HepG2 (cell line): ENCODE results near the gene ZXDC. TPM values are rescaled to one million over a fixed set of nuclear protein-coding genes. Genes with fewer than 3 reads are reported as not detected.

Source experiments
- ATAC-seq: fragments of 200-7000 bp; cut with Tn5 transposase; 3 replicates; pipeline ENCODE4 v1.9.1; 2020; ENCODE audit warnings: mild to moderate bottlenecking, moderate library complexity
- BruUV-seq: library from RNA; stranded (reverse); fragments of 400-500 nt; replicated peaks from 2 replicates; lab custom pipeline; 2021; lab: Mats Ljungman, UMichigan
- CTCF ChIA-PET: fragments of 300-600 bp; formaldehyde crosslinking; extraction: SDS; loops from one replicate; lab custom pipeline; 2021; ENCODE audit warnings: low total read pairs, inconsistent platforms, low intra/inter-chr PET ratio; lab: Yijun Ruan, JAX
- POLR2A ChIA-PET: fragments of 350-600 bp; sonication (Branson Sonifier 250); formaldehyde crosslinking; loops from one replicate; lab custom pipeline; 2020; ENCODE audit warnings: antibody characterized with exemption, inconsistent platforms; lab: Yijun Ruan, JAX
- DNase-seq: peaks from one replicate; pipeline ENCODE4 v3.0.0-alpha.2; 2015; ENCODE audit warnings: low spot score
- FAIRE-seq: peaks from 3 replicates; lab custom pipeline; 2011; peaks lifted over from hg19 to GRCh38; lab: Jason Lieb, UNC
- H2AFZ ChIP-seq: one replicate; pipeline ENCODE4 v1.6.1; 2011; ENCODE audit warnings: low read length, inconsistent platforms
- H3K27ac ChIP-seq: fragments of 300-600 bp; 3 replicates; pipeline ENCODE4 v1.8.0; 2011; ENCODE audit warnings: mixed run types, mild to moderate bottlenecking, mixed read lengths, low read length, inconsistent platforms; ENCODE audit not compliant: insufficient read depth; ENCODE audit errors: extremely low read length
- H3K27me3 ChIP-seq, 2 experiments: fragments of 200-600 bp in 1 of 2; 2 replicates in 1 of 2; 3 replicates in 1 of 2; pipeline versions ENCODE4 v1.6.0 to v1.8.0; 2011; ENCODE audit warnings: low read length in 2 of 2, mild to moderate bottlenecking in 2 of 2, moderate library complexity in 2 of 2, inconsistent platforms in 1 of 2; ENCODE audit not compliant: insufficient read depth in 2 of 2, control insufficient read depth in 1 of 2
- H3K36me3 ChIP-seq, 2 experiments: fragments of 200-600 bp in 1 of 2; replicated peaks in 1 of 2; 2 replicates in 1 of 2; 3 replicates in 1 of 2; pipeline versions ENCODE4 v1.5.1 to v1.8.0; 2011; ENCODE audit warnings: low read length in 2 of 2, inconsistent platforms in 1 of 2; ENCODE audit not compliant: insufficient read depth in 2 of 2, control insufficient read depth in 1 of 2
- H3K4me1 ChIP-seq: 2 replicates; pipeline ENCODE4 v1.5.1; 2012; ENCODE audit warnings: low read length, inconsistent platforms; ENCODE audit not compliant: insufficient read depth
- H3K4me2 ChIP-seq: 2 replicates; pipeline ENCODE4 v1.6.0; 2011; ENCODE audit warnings: low read depth, low read length, inconsistent platforms
- H3K4me3 ChIP-seq, 3 experiments: fragments of 200-600 bp in 1 of 3; sonication (generic), shearing (Covaris generic) in 1 of 3; replicated peaks in 1 of 3; 2 replicates each; pipeline ENCODE4 v1.5.1; 2011 to 2016; ENCODE audit warnings: low read length in 3 of 3, inconsistent platforms in 2 of 3, low read depth in 2 of 3, mild to moderate bottlenecking in 2 of 3, control low read depth in 1 of 3, mixed read lengths in 1 of 3; ENCODE audit not compliant: insufficient read depth in 1 of 3
- H3K79me2 ChIP-seq: one replicate; pipeline ENCODE4 v1.6.1; 2011; ENCODE audit warnings: low read length, inconsistent platforms; ENCODE audit not compliant: insufficient read depth
- H3K9ac ChIP-seq: 2 replicates; pipeline ENCODE4 v1.6.0; 2011; ENCODE audit warnings: mild to moderate bottlenecking, low read depth, low read length, inconsistent platforms; ENCODE audit not compliant: insufficient read depth
- H3K9me3 ChIP-seq: 2 replicates; pipeline ENCODE4 v1.5.1; 2012; ENCODE audit warnings: mild to moderate bottlenecking, low read length
- H4K20me1 ChIP-seq: 2 replicates; pipeline ENCODE4 v1.6.0; 2011; ENCODE audit warnings: inconsistent platforms, mild to moderate bottlenecking, low read length, moderate library complexity; ENCODE audit not compliant: insufficient read depth
- ETV5 ChIP-seq: IDR thresholded peaks from 2 replicates; pipeline ENCODE4 v1.6.1; 2018; ENCODE audit warnings: missing biosample characterization, missing genetic modification reagents, inconsistent platforms, borderline replicate concordance
- FOXC1 ChIP-seq: sonication (generic); formaldehyde crosslinking; IDR thresholded peaks from 2 replicates; pipeline ENCODE4 v1.8.0; 2022; ENCODE audit warnings: mild to moderate bottlenecking, missing genetic modification reagents, borderline replicate concordance
- FOXO1 ChIP-seq: sonication (generic); formaldehyde crosslinking; IDR thresholded peaks from 2 replicates; pipeline ENCODE4 v1.4.0; 2020; ENCODE audit warnings: missing genetic modification reagents
- KDM4B ChIP-seq: sonication (generic); formaldehyde crosslinking; IDR thresholded peaks from 2 replicates; pipeline ENCODE4 v1.4.0; 2020; ENCODE audit warnings: missing genetic modification reagents
- MED8 ChIP-seq: sonication (generic); formaldehyde crosslinking; IDR thresholded peaks from 2 replicates; pipeline ENCODE4 v1.8.1; 2023; ENCODE audit warnings: mild to moderate bottlenecking, missing genetic modification reagents; ENCODE audit not compliant: insufficient replicate concordance
- PHF21A ChIP-seq: sonication (generic); formaldehyde crosslinking; IDR thresholded peaks from 2 replicates; pipeline ENCODE4 v1.5.0; 2020; ENCODE audit warnings: mild to moderate bottlenecking, missing genetic modification reagents
- POLR2AphosphoS2 ChIP-seq: IDR thresholded peaks from 2 replicates; pipeline ENCODE4 v1.6.1; 2011; ENCODE audit warnings: low read depth, low read length, improper control_type of control experiment
- RARG ChIP-seq: sonication (generic); formaldehyde crosslinking; IDR thresholded peaks from 2 replicates; pipeline ENCODE4 v1.4.0; 2020; ENCODE audit warnings: low read depth, mild to moderate bottlenecking, missing genetic modification reagents
- SALL2 ChIP-seq: sonication (generic); formaldehyde crosslinking; IDR thresholded peaks from 2 replicates; pipeline ENCODE4 v1.8.1; 2023; ENCODE audit warnings: mild to moderate bottlenecking, missing genetic modification reagents, inconsistent platforms
- ZNF331 ChIP-seq: sonication (generic); formaldehyde crosslinking; IDR thresholded peaks from 2 replicates; pipeline ENCODE4 v1.4.0; 2020; ENCODE audit warnings: missing genetic modification reagents
- ZNF333 ChIP-seq: sonication (generic); formaldehyde crosslinking; IDR thresholded peaks from 2 replicates; pipeline ENCODE4 v1.4.0; 2020; ENCODE audit warnings: mild to moderate bottlenecking, missing genetic modification reagents, borderline replicate concordance
- ZNF614 ChIP-seq: IDR thresholded peaks from 2 replicates; pipeline ENCODE4 v1.6.1; 2018; ENCODE audit warnings: missing biosample characterization, missing genetic modification reagents, inconsistent platforms, borderline replicate concordance
- WGBS: methylation state at CpG from one replicate; pipeline ENCODE4 v1.1.6; 2017; ENCODE audit warnings: low lambda C conversion rate; 5-methylcytosine and 5-hydroxymethylcytosine counted together
- in situ Hi-C: cut with HindIII; loops from 2 replicates; pipeline ENCODE4 v1.10.0; 2017; ENCODE audit warnings: low pct_unique_long_range_greater_than_20kb; ENCODE audit not compliant: extremely low pct_ligation_motif_present
- intact Hi-C: fragments of 100-400 bp; cut with micrococcal nuclease; formaldehyde crosslinking; loops from one replicate; pipeline ENCODE4 v1.10.0; 2022; ENCODE audit not compliant: unreplicated experiment
- polyA plus RNA-seq, 8 experiments: library from polyadenylated mRNA; depleted of rRNA in 3 of 8; stranded (reverse) in 7 of 8; unstranded in 1 of 8; fragments of >200 nt; fragmentation: Illumina TruSeq in 4 of 8; extraction: Trizol in 4 of 8; gene quantifications; 2 replicates each; pipeline versions ENCODE4 v1.2.1 to v1.2.3, GENCODE V29; 2011 to 2016; ENCODE audit warnings: low read depth in 4 of 8, missing spikeins in 1 of 8, mixed read lengths in 1 of 8; ENCODE audit not compliant: insufficient read depth in 1 of 8
- total RNA-seq, 5 experiments: library from RNA; depleted of rRNA; stranded (reverse); fragments of >200 nt; fragmentation: Illumina TruSeq; extraction: Trizol; gene quantifications; 2 replicates each; pipeline ENCODE4 v1.2.3, GENCODE V29; 2016; ENCODE audit warnings: low read depth in 1 of 5
- TF ChIP-seq, protein P1 (sequence below): sonication (generic); formaldehyde crosslinking; IDR thresholded peaks from 2 replicates; pipeline ENCODE4 v1.4.0; 2020; ENCODE audit warnings: missing genetic modification reagents; ENCODE audit errors: not compliant biosample characterization
- TF ChIP-seq, protein P2 (sequence below): sonication (generic); formaldehyde crosslinking; IDR thresholded peaks from 2 replicates; pipeline ENCODE4 v1.4.0; 2020; ENCODE audit warnings: missing genetic modification reagents

Gene ZXDC
- total and polyA plus RNA-seq, 2 of the 13 experiments (the other 11 are each of a cell fraction or from before 2014, with no cell fraction given): 17.6 to 21.2 TPM

DNA sequence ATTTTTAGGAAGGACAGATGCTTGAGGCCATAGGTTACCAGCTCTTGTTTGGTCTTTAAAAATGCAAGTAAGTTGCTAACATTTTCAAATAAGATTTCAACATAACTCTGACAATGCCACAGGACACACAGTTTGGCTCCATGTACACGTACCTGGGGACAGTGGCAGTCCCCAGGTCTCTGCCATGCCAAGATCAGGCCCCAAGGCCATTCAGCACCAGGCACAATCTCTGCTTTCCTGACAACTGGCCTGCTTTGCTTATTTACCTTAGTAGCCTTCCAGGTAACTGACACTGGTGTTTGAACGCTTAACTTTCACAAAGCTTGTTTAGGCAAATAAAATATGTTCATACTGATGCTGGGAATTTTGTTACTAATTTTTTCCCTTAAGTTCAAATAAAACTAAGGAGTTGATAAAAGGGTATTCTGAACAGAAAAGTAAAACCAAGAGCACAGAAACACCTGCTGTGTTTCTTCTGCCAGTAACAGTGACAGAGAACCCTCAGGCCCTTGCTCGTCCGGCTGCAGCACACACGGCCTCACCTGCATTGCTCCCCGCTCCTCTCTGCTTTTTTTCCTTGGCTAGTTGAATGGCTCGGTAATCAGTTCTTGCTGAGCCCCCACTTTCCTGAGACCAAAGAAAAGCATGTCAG lies 16.5 kb downstream of the ZXDC start:
- intact Hi-C loops (no loop called here), in situ Hi-C loops (no loop called here)
- TF ChIP-seq ZNF331 (CRISPR knock-in tag) (no peak), ZNF333 (no peak), FOXC1 (no peak)
- WGBS: 97% methylated on average over 7 of the region's 7 CpGs
- H3K27ac ChIP-seq: no peak overlapping the region
- H3K79me2 ChIP-seq: peaks cover 14% of the 10 kb centered on the region
- H3K9ac ChIP-seq: no peak overlapping the region
- H3K4me2 ChIP-seq: no peak overlapping the region
- DNase-seq: no peak
- no peak overlapping the region for H2AFZ ChIP-seq
- H4K20me1 ChIP-seq: 0 out of 2 replicates have a peak, but pooled peaks cover 7% of the 10 kb centered on the region
- no peaks in the 10 kb centered on the region for H3K9me3 ChIP-seq
- ChIA-PET CTCF (no interaction called here), POLR2A (interaction anchor here (1.4 kb wide), 1 partner anchor 13 kb away, joined by 3 read pairs; no protein-coding TSS in a partner anchor)
- no peaks in the 10 kb centered on the region for H3K27me3 ChIP-seq
- peaks cover 41 to 85% of the 10 kb centered on the region in 2 experiments for H3K36me3 ChIP-seq
- no peak overlapping the region for H3K4me3 ChIP-seq
- no peak for FAIRE-seq
- no peak for ATAC-seq
- H3K4me1 ChIP-seq: peaks cover 4% of the 10 kb centered on the region
- BruUV-seq: no TSS peak

DNA sequence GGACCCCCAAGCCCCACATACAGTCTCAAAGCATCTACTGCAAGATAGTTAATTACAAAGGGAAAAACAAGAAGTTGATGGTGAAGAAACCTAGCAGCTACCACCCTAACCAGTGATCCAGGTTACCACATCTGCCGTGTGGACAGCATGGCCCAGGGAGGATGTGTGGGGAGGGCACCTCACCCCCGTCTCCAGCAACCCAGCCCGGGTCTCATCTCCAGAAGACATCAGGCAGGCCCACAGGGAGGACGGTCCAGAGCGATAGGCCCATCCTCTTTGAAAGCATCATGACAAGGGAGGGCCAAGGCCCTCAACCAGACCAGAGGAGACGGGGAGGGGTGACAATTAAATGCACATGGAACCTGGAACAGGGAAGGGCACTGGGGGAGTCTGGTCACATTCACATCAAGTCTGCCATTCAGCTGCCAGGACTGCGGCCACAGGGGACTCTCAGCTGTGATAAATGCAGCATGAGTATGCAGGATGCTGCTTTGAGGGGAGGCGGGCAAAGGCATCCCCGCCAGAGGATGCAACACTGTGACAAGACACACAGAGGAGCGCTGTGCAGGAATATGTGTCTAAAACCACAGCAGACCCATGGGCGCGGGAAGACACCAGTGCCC lies 18.8 kb downstream of the ZXDC start:
- H4K20me1 ChIP-seq: 0 out of 2 replicates have a peak, but pooled peaks cover 3% of the 10 kb centered on the region
- intact Hi-C loops (no loop called here), in situ Hi-C loops (no loop called here)
- ATAC-seq: peak; percentile 22; the same call in 2 of the 3 replicates
- peaks cover 15% of the 10 kb centered on the region for H3K79me2 ChIP-seq
- no TSS peak for BruUV-seq
- no peaks in the 10 kb centered on the region for H3K9me3 ChIP-seq
- H3K4me2 ChIP-seq: no peak overlapping the region
- DNase-seq: no peak
- H3K27ac ChIP-seq: no peak overlapping the region
- no peak overlapping the region for H3K9ac ChIP-seq
- POLR2A ChIA-PET: interaction anchor here (1.5 kb wide), 1 partner anchor 13 kb away, joined by 3 read pairs; no protein-coding TSS in a partner anchor
- no peak for FAIRE-seq
- 86% methylated on average over 9 of the region's 12 CpGs for WGBS
- TF ChIP-seq ETV5 (CRISPR knock-in tag): no peak
- no peak for TF ChIP-seq POLR2AphosphoS2
- TF ChIP-seq KDM4B (CRISPR knock-in tag): no peak
- TF ChIP-seq MED8: no peak
- no peak for TF ChIP-seq RARG
- TF ChIP-seq PHF21A (CRISPR knock-in tag): no peak
- TF ChIP-seq FOXO1 (CRISPR knock-in tag): no peak
- TF ChIP-seq, protein P1, sequence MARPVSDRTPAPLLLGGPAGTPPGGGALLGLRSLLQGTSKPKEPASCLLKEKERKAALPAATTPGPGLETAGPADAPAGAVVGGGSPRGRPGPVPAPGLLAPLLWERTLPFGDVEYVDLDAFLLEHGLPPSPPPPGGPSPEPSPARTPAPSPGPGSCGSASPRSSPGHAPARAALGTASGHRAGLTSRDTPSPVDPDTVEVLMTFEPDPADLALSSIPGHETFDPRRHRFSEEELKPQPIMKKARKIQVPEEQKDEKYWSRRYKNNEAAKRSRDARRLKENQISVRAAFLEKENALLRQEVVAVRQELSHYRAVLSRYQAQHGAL (CRISPR knock-in tag): no peak
- no peak for TF ChIP-seq ZNF614 (CRISPR knock-in tag)
- TF ChIP-seq SALL2 (CRISPR knock-in tag): no peak
- TF ChIP-seq, protein P2, sequence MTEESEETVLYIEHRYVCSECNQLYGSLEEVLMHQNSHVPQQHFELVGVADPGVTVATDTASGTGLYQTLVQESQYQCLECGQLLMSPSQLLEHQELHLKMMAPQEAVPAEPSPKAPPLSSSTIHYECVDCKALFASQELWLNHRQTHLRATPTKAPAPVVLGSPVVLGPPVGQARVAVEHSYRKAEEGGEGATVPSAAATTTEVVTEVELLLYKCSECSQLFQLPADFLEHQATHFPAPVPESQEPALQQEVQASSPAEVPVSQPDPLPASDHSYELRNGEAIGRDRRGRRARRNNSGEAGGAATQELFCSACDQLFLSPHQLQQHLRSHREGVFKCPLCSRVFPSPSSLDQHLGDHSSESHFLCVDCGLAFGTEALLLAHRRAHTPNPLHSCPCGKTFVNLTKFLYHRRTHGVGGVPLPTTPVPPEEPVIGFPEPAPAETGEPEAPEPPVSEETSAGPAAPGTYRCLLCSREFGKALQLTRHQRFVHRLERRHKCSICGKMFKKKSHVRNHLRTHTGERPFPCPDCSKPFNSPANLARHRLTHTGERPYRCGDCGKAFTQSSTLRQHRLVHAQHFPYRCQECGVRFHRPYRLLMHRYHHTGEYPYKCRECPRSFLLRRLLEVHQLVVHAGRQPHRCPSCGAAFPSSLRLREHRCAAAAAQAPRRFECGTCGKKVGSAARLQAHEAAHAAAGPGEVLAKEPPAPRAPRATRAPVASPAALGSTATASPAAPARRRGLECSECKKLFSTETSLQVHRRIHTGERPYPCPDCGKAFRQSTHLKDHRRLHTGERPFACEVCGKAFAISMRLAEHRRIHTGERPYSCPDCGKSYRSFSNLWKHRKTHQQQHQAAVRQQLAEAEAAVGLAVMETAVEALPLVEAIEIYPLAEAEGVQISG: no peak
- CTCF ChIA-PET: no interaction called here
- H3K4me1 ChIP-seq: no peaks in the 10 kb centered on the region
- no peak overlapping the region for H2AFZ ChIP-seq
- H3K27me3 ChIP-seq: no peaks in the 10 kb centered on the region
- peaks cover 37 to 85% of the 10 kb centered on the region in 2 experiments for H3K36me3 ChIP-seq
- no peak overlapping the region for H3K4me3 ChIP-seq
